A673 (cell line): ENCODE data around the gene SUPT3H. TPM values are rescaled to one million over a fixed set of nuclear protein-coding genes. Genes with fewer than 3 reads are reported as not detected.
A peak's percentile ranks its signal among the peaks of the same experiment; 100 is the strongest.

Experiments
- BruUV-seq: library from RNA; stranded (reverse); fragments of 400-500 nt; replicated peaks from 2 replicates; lab custom pipeline; 2021; lab: Mats Ljungman, UMichigan
- CTCF ChIA-PET: fragments of 300-600 bp; sonication (Branson Sonifier 250); formaldehyde crosslinking; loops from one replicate; lab custom pipeline; 2022; ENCODE audit warnings: antibody characterized with exemption; lab: Charles Lee
- POLR2A ChIA-PET: fragments of 300-600 bp; sonication (Branson Sonifier 250); formaldehyde crosslinking; loops from one replicate; lab custom pipeline; 2022; ENCODE audit warnings: antibody characterized with exemption; ENCODE audit not compliant: low non-redundant PET; lab: Charles Lee
- DNase-seq: peaks from one replicate; pipeline ENCODE4 v3.0.0-alpha.2; 2015; ENCODE audit warnings: low spot score
- H3K27ac ChIP-seq: fragments of 200-600 bp; sonication (generic); 2 replicates; pipeline ENCODE4 v1.5.1; 2016; ENCODE audit warnings: mixed run types, low read depth, mild to moderate bottlenecking, mixed read lengths, antibody characterized with exemption, low read length; ENCODE audit not compliant: poor library complexity, severe bottlenecking
- H3K27me3 ChIP-seq: fragments of 200-600 bp; sonication (generic); replicated peaks from 2 replicates; pipeline ENCODE4 v1.6.1; 2017; ENCODE audit warnings: mixed run types, low read depth, mild to moderate bottlenecking, mixed read lengths, antibody characterized with exemption, low read length; ENCODE audit not compliant: insufficient read depth, poor library complexity
- H3K36me3 ChIP-seq: fragments of 200-600 bp; sonication (generic); 2 replicates; pipeline ENCODE4 v1.6.1; 2016; ENCODE audit warnings: mixed run types, mild to moderate bottlenecking, mixed read lengths, antibody characterized with exemption, low read length; ENCODE audit not compliant: insufficient read depth, poor library complexity, severe bottlenecking
- H3K4me1 ChIP-seq: fragments of 200-600 bp; sonication (generic); 2 replicates; pipeline ENCODE4 v1.6.1; 2017; ENCODE audit warnings: mixed run types, mild to moderate bottlenecking, mixed read lengths, antibody characterized with exemption, low read length; ENCODE audit not compliant: insufficient read depth, poor library complexity, severe bottlenecking
- H3K4me3 ChIP-seq: fragments of 200-600 bp; sonication (generic); 2 replicates; pipeline ENCODE4 v1.5.1; 2016; ENCODE audit warnings: low read depth, mixed run types, mild to moderate bottlenecking, mixed read lengths, low read length; ENCODE audit not compliant: poor library complexity, severe bottlenecking
- H3K9me3 ChIP-seq: fragments of 200-600 bp; sonication (generic); 2 replicates; pipeline ENCODE4 v1.6.1; 2016; ENCODE audit warnings: mixed run types, low read depth, mild to moderate bottlenecking, mixed read lengths, antibody characterized with exemption, low read length; ENCODE audit not compliant: poor library complexity, severe bottlenecking
- EZH2 ChIP-seq: fragments of 200-600 bp; sonication (generic); IDR thresholded peaks from 2 replicates; pipeline ENCODE4 v1.6.1; 2017; ENCODE audit warnings: borderline replicate concordance, low read depth, mild to moderate bottlenecking, mixed read lengths, antibody characterized with exemption, low read length; ENCODE audit not compliant: poor library complexity, severe bottlenecking
- intact Hi-C: fragments of 100-400 bp; cut with micrococcal nuclease; formaldehyde crosslinking; loops from one replicate; pipeline ENCODE4 v1.10.0; 2022; ENCODE audit not compliant: unreplicated experiment
- total RNA-seq: library from RNA; stranded (reverse); gene quantifications from 2 replicates; pipeline ENCODE4 v1.2.3, GENCODE V29; 2021
- TF ChIP-seq, protein P1 (sequence below): fragments of 300-800, 200-600 bp; sonication (generic); conservative IDR thresholded peaks from 2 replicates; pipeline ENCODE4 v1.5.1; 2017; ENCODE audit warnings: low read depth, mild to moderate bottlenecking, antibody characterized with exemption, low read length, moderate library complexity, mixed read lengths

SUPT3H gene
- total RNA-seq, 1 experiment from 2014 or later, result 10.8 TPM

DNA sequence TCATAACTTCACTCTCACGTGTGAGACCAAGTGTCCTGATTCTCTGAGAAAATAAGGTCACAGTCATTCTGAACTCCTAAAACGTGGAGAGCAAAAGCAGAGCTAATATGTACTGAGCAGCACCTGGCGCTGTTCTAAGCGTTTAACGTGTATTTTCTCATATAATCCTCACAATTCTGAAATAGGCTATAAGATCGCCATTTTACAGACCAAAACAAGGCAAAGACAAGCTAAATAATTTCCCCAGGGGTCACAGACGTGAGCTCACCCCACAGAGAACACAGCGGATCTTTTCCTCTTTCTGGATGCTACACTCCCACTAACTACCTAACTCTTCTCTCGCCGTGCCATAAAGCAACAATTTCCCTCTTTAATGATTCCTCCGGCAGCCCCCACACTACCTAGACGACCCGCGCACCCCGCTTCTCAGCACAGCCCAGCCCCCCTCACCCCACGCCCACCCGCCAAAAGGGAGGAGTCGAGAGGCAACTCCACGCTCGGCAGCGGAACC lies 636 bp downstream of the SUPT3H start:
- no peaks in the 10 kb centered on the region for H3K9me3 ChIP-seq
- peaks cover 4% of the 10 kb centered on the region for H3K4me1 ChIP-seq
- peak overlapping the region; percentile 99 for H3K27ac ChIP-seq
- H3K4me3 ChIP-seq, result peak overlapping the region; percentile 95
- DNase-seq, result peak; percentile 11
- BruUV-seq, result TSS peak; percentile 84
- H3K36me3 ChIP-seq, result no peaks in the 10 kb centered on the region
- intact Hi-C loops, result loop anchor here (2.0 to 5.0 kb wide), 2 partner anchors 78 to 520 kb away; no protein-coding TSS in a partner anchor
- POLR2A ChIA-PET, result no interaction called here
- no peak for TF ChIP-seq EZH2
- TF ChIP-seq, protein P1, sequence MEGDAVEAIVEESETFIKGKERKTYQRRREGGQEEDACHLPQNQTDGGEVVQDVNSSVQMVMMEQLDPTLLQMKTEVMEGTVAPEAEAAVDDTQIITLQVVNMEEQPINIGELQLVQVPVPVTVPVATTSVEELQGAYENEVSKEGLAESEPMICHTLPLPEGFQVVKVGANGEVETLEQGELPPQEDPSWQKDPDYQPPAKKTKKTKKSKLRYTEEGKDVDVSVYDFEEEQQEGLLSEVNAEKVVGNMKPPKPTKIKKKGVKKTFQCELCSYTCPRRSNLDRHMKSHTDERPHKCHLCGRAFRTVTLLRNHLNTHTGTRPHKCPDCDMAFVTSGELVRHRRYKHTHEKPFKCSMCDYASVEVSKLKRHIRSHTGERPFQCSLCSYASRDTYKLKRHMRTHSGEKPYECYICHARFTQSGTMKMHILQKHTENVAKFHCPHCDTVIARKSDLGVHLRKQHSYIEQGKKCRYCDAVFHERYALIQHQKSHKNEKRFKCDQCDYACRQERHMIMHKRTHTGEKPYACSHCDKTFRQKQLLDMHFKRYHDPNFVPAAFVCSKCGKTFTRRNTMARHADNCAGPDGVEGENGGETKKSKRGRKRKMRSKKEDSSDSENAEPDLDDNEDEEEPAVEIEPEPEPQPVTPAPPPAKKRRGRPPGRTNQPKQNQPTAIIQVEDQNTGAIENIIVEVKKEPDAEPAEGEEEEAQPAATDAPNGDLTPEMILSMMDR, result no peak
- H3K27me3 ChIP-seq, result no peaks in the 10 kb centered on the region
- CTCF ChIA-PET, result interaction anchor here (0.6 to 1.7 kb wide), 2 partner anchors 545 to 720 kb away, joined by 7 read pairs; no protein-coding TSS in a partner anchor

DNA sequence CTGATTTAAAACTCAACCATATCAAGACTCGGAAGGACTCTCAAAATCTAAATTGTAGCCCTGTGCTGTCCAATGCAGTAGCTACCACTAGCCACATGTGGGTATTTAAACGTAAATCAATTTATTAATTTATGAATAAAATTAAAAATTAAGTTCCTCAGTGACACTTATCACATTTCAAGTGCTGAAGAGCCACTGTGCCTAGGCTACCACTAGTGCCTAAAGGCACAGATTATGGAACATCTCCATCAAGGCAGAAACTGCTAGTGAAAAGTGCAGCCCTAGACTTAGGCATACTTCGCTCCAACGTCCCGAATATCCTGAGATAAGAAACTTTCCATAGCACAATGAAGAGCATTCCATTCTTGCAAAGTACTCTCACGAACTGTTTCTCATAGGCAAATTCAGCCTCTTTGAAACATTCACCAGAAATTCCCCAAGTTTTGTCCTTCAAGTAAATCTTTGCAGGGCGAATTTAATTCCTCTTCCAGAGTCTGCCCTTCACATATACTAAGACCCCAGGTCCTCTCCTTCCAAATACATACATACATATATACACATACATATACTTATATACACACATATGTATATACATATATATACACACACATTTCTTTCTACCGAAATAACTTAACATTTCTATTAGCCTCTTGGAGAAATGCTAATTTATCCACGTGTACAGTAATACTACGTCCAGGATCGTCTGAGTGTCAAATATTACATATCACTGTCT lies 1.3 kb downstream of the SUPT3H start:
- intact Hi-C loops, result loop anchor here (2.0 to 5.0 kb wide), 2 partner anchors 78 to 519 kb away; no protein-coding TSS in a partner anchor
- Histone ChIP-seq H3K27ac (peak overlapping the region; percentile 99), H3K4me1 (peaks cover 4% of the 10 kb centered on the region), H3K27me3 (no peaks in the 10 kb centered on the region), H3K4me3 (peak overlapping the region; percentile 95), H3K9me3 (no peaks in the 10 kb centered on the region), H3K36me3 (no peaks in the 10 kb centered on the region)
- no peak for DNase-seq
- BruUV-seq, result no TSS peak
- CTCF ChIA-PET, result interaction anchor here (1.7 kb wide), 1 partner anchor 546 kb away, joined by 7 read pairs; no protein-coding TSS in a partner anchor
- TF ChIP-seq, protein P1, result no peak
- no peak for TF ChIP-seq EZH2
- POLR2A ChIA-PET, result no interaction called here

DNA sequence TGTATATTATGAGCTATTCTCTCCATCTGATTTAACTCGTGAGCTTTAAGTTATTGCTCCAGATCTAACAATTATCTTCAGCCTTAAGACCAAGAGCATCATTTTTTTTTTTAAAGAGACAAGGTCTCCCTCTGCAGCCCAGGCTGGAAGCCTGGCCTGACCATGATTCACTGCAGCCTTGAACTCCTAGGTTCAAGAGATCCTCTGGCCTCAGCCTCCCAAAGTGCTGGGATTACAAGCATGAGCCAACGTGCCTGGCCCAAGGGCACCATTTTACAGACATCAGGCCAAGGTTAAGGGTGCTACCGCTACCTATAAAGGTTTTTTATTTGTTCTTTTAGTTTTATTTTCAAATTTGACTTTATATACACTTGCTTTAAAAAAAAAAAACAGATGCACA lies 2.3 kb downstream of the SUPT3H start:
- ChIA-PET POLR2A (interaction anchor here (0.6 kb wide), 1 partner anchor 561 kb away, joined by 3 read pairs; no protein-coding TSS in a partner anchor), CTCF (interaction anchor here (0.6 kb wide), 1 partner anchor 78 kb away, joined by 3 read pairs; no protein-coding TSS in a partner anchor)
- no peak for TF ChIP-seq EZH2
- TF ChIP-seq, protein P1, result no peak
- Histone ChIP-seq H3K27me3 (no peaks in the 10 kb centered on the region), H3K4me3 (no peak overlapping the region), H3K27ac (no peak overlapping the region), H3K4me1 (peaks cover 4% of the 10 kb centered on the region), H3K36me3 (no peaks in the 10 kb centered on the region), H3K9me3 (no peaks in the 10 kb centered on the region)
- no peak for DNase-seq
- BruUV-seq, result no TSS peak
- intact Hi-C loops, result loop anchor here (5.0 kb wide), 1 partner anchor 518 kb away; no protein-coding TSS in a partner anchor
